GM12878 (cell line): ENCODE data around the gene TMEM89. TPM values are rescaled to one million over a fixed set of nuclear protein-coding genes. Genes with fewer than 3 reads are reported as not detected.

Source experiments
- ATAC-seq: fragments of 200-7000 bp; cut with Tn5 transposase; 3 replicates; pipeline ENCODE4 v1.9.1; 2020; ENCODE audit warnings: mild to moderate bottlenecking, moderate library complexity
- BruUV-seq: library from RNA; stranded (reverse); fragments of 400-500 nt; replicated peaks from 2 replicates; lab custom pipeline; 2021; lab: Mats Ljungman, UMichigan
- CTCF ChIA-PET: fragments of 300-600 bp; sonication (Branson Sonifier 250); formaldehyde crosslinking; extraction: SDS; loops from one replicate; lab custom pipeline; 2021; ENCODE audit warnings: inconsistent platforms; lab: Yijun Ruan, JAX
- POLR2A ChIA-PET: fragments of 350-600 bp; formaldehyde crosslinking; extraction: SDS; loops from one replicate; lab custom pipeline; 2021; ENCODE audit warnings: inconsistent platforms; lab: Charles Lee
- RAD21 ChIA-PET: fragments of 300-600 bp; sonication (Branson Sonifier 250); formaldehyde crosslinking; loops from one replicate; lab custom pipeline; 2023; ENCODE audit warnings: antibody characterized with exemption; ENCODE audit not compliant: unreplicated experiment; lab: Charles Lee
- SMC1A ChIA-PET: fragments of 300-600 bp; sonication (Branson Sonifier 250); formaldehyde crosslinking; loops from one replicate; lab custom pipeline; 2023; ENCODE audit not compliant: unreplicated experiment, uncharacterized antibody; lab: Charles Lee
- DNase-seq: peaks from one replicate; pipeline ENCODE4 v3.0.0-alpha.2; 2011; ENCODE audit warnings: low read depth, low spot score
- FAIRE-seq: peaks from 3 replicates; lab custom pipeline; 2011; peaks lifted over from hg19 to GRCh38; lab: Jason Lieb, UNC
- H2AFZ ChIP-seq: 2 replicates; pipeline ENCODE4 v1.6.0; 2011; ENCODE audit warnings: low read depth, low read length, control low read depth; ENCODE audit not compliant: control insufficient read depth
- H3K27ac ChIP-seq: 2 replicates; pipeline ENCODE4 v1.5.1; 2011; ENCODE audit warnings: control low read depth; ENCODE audit not compliant: control insufficient read depth, insufficient read depth
- H3K27me3 ChIP-seq, 2 experiments: replicated peaks in 1 of 2; 2 replicates each; pipeline versions ENCODE4 v1.6.0 to v1.6.1; 2011; ENCODE audit warnings: low read length in 1 of 2; ENCODE audit not compliant: control insufficient read depth in 2 of 2, insufficient read depth in 2 of 2
- H3K36me3 ChIP-seq, 2 experiments: 2 replicates each; pipeline ENCODE4 v1.5.1; 2011; ENCODE audit warnings: low read length in 1 of 2; ENCODE audit not compliant: control insufficient read depth in 2 of 2, insufficient read depth in 2 of 2
- H3K4me1 ChIP-seq: 2 replicates; pipeline ENCODE4 v1.6.1; 2011; ENCODE audit warnings: mild to moderate bottlenecking, low read length, moderate library complexity, mixed read lengths; ENCODE audit not compliant: control insufficient read depth, insufficient read depth
- H3K4me2 ChIP-seq: 2 replicates; pipeline ENCODE4 v1.6.0; 2011; ENCODE audit warnings: control low read depth; ENCODE audit not compliant: control insufficient read depth, insufficient read depth
- H3K4me3 ChIP-seq: fragments of 200-600 bp; sonication (generic); 2 replicates; pipeline ENCODE4 v1.5.1; 2016
- H3K79me2 ChIP-seq: 2 replicates; pipeline ENCODE4 v1.6.0; 2011; ENCODE audit warnings: low read length; ENCODE audit not compliant: control insufficient read depth, insufficient read depth
- H3K9ac ChIP-seq: 2 replicates; pipeline ENCODE4 v1.8.0; 2011; ENCODE audit warnings: low read length, control low read depth, mixed read lengths; ENCODE audit not compliant: control insufficient read depth, insufficient read depth
- H3K9me3 ChIP-seq: replicated peaks from 3 replicates; pipeline ENCODE4 v1.5.1; 2011; ENCODE audit warnings: mild to moderate bottlenecking, low read length; ENCODE audit not compliant: control insufficient read depth, insufficient read depth
- H4K20me1 ChIP-seq: 2 replicates; pipeline ENCODE4 v1.6.0; 2011; ENCODE audit not compliant: control insufficient read depth, insufficient read depth
- CHD1 ChIP-seq: IDR thresholded peaks from 2 replicates; pipeline ENCODE4 v1.6.1; 2012; ENCODE audit warnings: low read depth, low read length, improper control_type of control experiment
- FOXK2 ChIP-seq: fragments of 450-650 bp; IDR thresholded peaks from 2 replicates; pipeline ENCODE4 v1.6.1; 2017; ENCODE audit warnings: mild to moderate bottlenecking, moderate library complexity
- HDAC6 ChIP-seq: fragments of 200-600 bp; sonication (generic); IDR thresholded peaks from one replicate; pipeline ENCODE4 v1.8.0; 2017; ENCODE audit warnings: antibody characterized with exemption; ENCODE audit not compliant: unreplicated experiment
- LARP7 ChIP-seq: fragments of 450-650 bp; IDR thresholded peaks from 2 replicates; pipeline ENCODE4 v1.6.1; 2017; ENCODE audit warnings: mild to moderate bottlenecking
- PML ChIP-seq: IDR thresholded peaks from 2 replicates; pipeline ENCODE4 v1.6.1; 2012; ENCODE audit warnings: low read length, inconsistent platforms
- RELA ChIP-seq: fragments of 450-650 bp; IDR thresholded peaks from 2 replicates; pipeline ENCODE4 v1.8.0; 2014; ENCODE audit warnings: borderline replicate concordance; ENCODE audit not compliant: partially characterized antibody
- WGBS: methylation state at CpG from one replicate; pipeline ENCODE4 v1.1.6; 2016; ENCODE audit warnings: low lambda C conversion rate; ENCODE audit not compliant: insufficient replicate concordance, insufficient coverage; ENCODE audit errors: missing lambda C conversion rate; 5-methylcytosine and 5-hydroxymethylcytosine counted together
- in situ Hi-C: fragments of 300-500 bp; cut with MboI; formaldehyde crosslinking; loops from 9 replicates; pipeline ENCODE4 v1.14.3; 2018; ENCODE audit warnings: mixed read lengths
- intact Hi-C: fragments of 100-400 bp; cut with micrococcal nuclease; formaldehyde crosslinking; loops from one replicate; pipeline ENCODE4 v1.14.2; 2022; ENCODE audit not compliant: unreplicated experiment
- polyA plus RNA-seq, 11 experiments: library from polyadenylated mRNA; depleted of rRNA in 4 of 11; unstranded in 6 of 11; stranded (reverse) in 5 of 11; fragments of >200 nt; fragmentation: Nextera tagmentation in 4 of 11; fragmentation: Illumina TruSeq in 1 of 11; extraction: Ambion mirVana in 4 of 11; extraction: Trizol in 1 of 11; gene quantifications; 1 replicate in 1 of 11; 2 replicates in 10 of 11; pipeline versions ENCODE4 v1.2.1 to v1.2.3, GENCODE V29; 2011 to 2016; ENCODE audit warnings: inconsistent platforms in 2 of 11, missing spikeins in 2 of 11, low read depth in 1 of 11
- total RNA-seq, 4 experiments: library from RNA; depleted of rRNA in 3 of 4; stranded (reverse); fragments of >200 nt in 3 of 4; fragmentation: Illumina TruSeq in 1 of 4; extraction: Trizol in 1 of 4; gene quantifications; 2 replicates each; pipeline versions ENCODE4 v1.2.1 to v1.2.3, GENCODE V29; 2013 to 2021
- TF ChIP-seq, protein P1 (sequence below): fragments of 450-650 bp; IDR thresholded peaks from 2 replicates; pipeline ENCODE4 v1.6.1; 2014; ENCODE audit warnings: mild to moderate bottlenecking
- TF ChIP-seq, protein P2 (sequence below): fragments of 450-650 bp; IDR thresholded peaks from 2 replicates; pipeline ENCODE4 v1.6.1; 2017; ENCODE audit warnings: antibody characterized with exemption, mild to moderate bottlenecking, moderate library complexity
- TF ChIP-seq, protein P3 (sequence below): IDR thresholded peaks from 2 replicates; pipeline ENCODE4 v1.6.1; 2012; ENCODE audit warnings: low read depth, low read length, improper control_type of control experiment

Gene TMEM89
- total and polyA plus RNA-seq, 10 of the 15 experiments (the other 5 are each of a cell fraction or from before 2014, with no cell fraction given): not detected

DNA sequence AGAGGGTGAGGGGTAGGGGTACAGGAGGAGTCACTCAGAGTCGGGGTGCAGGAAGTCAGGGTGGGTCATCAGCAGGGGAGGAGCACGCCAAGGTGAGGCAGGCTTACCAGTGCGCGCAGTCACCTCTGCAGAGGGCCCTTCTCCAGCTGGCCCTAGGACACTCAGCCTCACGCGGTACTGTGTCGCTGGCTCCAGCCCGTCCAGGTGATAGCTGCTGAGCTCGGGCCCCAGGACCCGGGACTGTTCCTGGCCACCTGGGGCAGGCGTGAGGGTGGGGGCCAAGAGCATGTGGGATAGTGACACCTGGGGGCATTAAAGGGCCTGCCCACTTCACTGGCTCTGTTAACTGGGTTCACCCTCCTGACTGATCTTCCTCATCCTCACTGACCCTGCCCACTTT, 33.9 kb downstream of the TMEM89 start:
- no peak overlapping the region for H3K4me2 ChIP-seq
- RAD21 ChIA-PET: no interaction called here
- no peak for TF ChIP-seq LARP7
- no peak for TF ChIP-seq CHD1
- no peak for TF ChIP-seq FOXK2
- TF ChIP-seq, protein P1, sequence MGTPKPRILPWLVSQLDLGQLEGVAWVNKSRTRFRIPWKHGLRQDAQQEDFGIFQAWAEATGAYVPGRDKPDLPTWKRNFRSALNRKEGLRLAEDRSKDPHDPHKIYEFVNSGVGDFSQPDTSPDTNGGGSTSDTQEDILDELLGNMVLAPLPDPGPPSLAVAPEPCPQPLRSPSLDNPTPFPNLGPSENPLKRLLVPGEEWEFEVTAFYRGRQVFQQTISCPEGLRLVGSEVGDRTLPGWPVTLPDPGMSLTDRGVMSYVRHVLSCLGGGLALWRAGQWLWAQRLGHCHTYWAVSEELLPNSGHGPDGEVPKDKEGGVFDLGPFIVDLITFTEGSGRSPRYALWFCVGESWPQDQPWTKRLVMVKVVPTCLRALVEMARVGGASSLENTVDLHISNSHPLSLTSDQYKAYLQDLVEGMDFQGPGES: no peak
- TF ChIP-seq, protein P2, sequence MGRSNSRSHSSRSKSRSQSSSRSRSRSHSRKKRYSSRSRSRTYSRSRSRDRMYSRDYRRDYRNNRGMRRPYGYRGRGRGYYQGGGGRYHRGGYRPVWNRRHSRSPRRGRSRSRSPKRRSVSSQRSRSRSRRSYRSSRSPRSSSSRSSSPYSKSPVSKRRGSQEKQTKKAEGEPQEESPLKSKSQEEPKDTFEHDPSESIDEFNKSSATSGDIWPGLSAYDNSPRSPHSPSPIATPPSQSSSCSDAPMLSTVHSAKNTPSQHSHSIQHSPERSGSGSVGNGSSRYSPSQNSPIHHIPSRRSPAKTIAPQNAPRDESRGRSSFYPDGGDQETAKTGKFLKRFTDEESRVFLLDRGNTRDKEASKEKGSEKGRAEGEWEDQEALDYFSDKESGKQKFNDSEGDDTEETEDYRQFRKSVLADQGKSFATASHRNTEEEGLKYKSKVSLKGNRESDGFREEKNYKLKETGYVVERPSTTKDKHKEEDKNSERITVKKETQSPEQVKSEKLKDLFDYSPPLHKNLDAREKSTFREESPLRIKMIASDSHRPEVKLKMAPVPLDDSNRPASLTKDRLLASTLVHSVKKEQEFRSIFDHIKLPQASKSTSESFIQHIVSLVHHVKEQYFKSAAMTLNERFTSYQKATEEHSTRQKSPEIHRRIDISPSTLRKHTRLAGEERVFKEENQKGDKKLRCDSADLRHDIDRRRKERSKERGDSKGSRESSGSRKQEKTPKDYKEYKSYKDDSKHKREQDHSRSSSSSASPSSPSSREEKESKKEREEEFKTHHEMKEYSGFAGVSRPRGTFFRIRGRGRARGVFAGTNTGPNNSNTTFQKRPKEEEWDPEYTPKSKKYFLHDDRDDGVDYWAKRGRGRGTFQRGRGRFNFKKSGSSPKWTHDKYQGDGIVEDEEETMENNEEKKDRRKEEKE: no peak
- TF ChIP-seq, protein P3, sequence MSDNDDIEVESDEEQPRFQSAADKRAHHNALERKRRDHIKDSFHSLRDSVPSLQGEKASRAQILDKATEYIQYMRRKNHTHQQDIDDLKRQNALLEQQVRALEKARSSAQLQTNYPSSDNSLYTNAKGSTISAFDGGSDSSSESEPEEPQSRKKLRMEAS: no peak
- no peak for TF ChIP-seq HDAC6
- no peak for TF ChIP-seq PML
- TF ChIP-seq RELA: no peak
- no peak overlapping the region for H2AFZ ChIP-seq
- H3K9me3 ChIP-seq: no peaks in the 10 kb centered on the region
- POLR2A ChIA-PET: no interaction called here
- H3K36me3 ChIP-seq: no peaks in the 10 kb centered on the region
- H3K4me1 ChIP-seq: no peaks in the 10 kb centered on the region
- H4K20me1 ChIP-seq: no peaks in the 10 kb centered on the region
- H3K4me3 ChIP-seq: no peak overlapping the region
- SMC1A ChIA-PET: no interaction called here
- H3K79me2 ChIP-seq: no peaks in the 10 kb centered on the region
- H3K27me3 ChIP-seq: no peaks in the 10 kb centered on the region
- no peak overlapping the region for H3K27ac ChIP-seq
- BruUV-seq: no TSS peak
- no peak overlapping the region for H3K9ac ChIP-seq
- in situ Hi-C loops: no loop called here
- WGBS: 50% methylated on average over 10 of the region's 11 CpGs
- intact Hi-C loops: no loop called here
- DNase-seq (no peak), FAIRE-seq (no peak), ATAC-seq (no peak)
- CTCF ChIA-PET: interaction anchor here (1.1 kb wide), 1 partner anchor 29 kb away, joined by 3 read pairs; no protein-coding TSS in a partner anchor
